ENCODE results near the gene NR2F2.

GRCh38 chr15:96361309-96362010, 31.0 kb downstream of the NR2F2 start:
- TF ChIP-seq CTCF (IDR thresholded peaks at IDR 0.05), result no peak
- no peak for TF ChIP-seq POLR2A (IDR thresholded peaks at IDR 0.05)
